AG04450 (cell line): ENCODE data around the gene LAMA5. TPM values are rescaled to one million over a fixed set of nuclear protein-coding genes. Genes with fewer than 3 reads are reported as not detected.

ENCODE experiments used
- CTCF ChIA-PET: fragments of 300-600, 350-600 bp; formaldehyde crosslinking; extraction: SDS; loops from one replicate; lab custom pipeline; 2022; ENCODE audit warnings: antibody characterized with exemption, inconsistent platforms; lab: Charles Lee
- POLR2A ChIA-PET: fragments of 350-600 bp; formaldehyde crosslinking; extraction: SDS; loops from one replicate; lab custom pipeline; 2021; ENCODE audit warnings: antibody characterized with exemption, inconsistent platforms; lab: Yijun Ruan, JAX
- DNase-seq: peaks from one replicate; pipeline ENCODE4 v3.0.0-alpha.2; 2011; ENCODE audit warnings: low read depth, low spot score
- H3K27ac ChIP-seq: one replicate; pipeline ENCODE4 v1.5.1; 2012; ENCODE audit warnings: low read depth, low read length, control low read depth
- H3K27me3 ChIP-seq: one replicate; pipeline ENCODE4 v1.6.0; 2012; ENCODE audit warnings: low read length; ENCODE audit not compliant: control insufficient read depth, insufficient read depth
- H3K4me3 ChIP-seq: 2 replicates; pipeline ENCODE4 v1.5.1; 2011; ENCODE audit warnings: mild to moderate bottlenecking, low read depth, low read length, control low read depth
- H3K9me3 ChIP-seq: 2 replicates; pipeline ENCODE4 v1.5.1; 2012; ENCODE audit warnings: low read length; ENCODE audit not compliant: control insufficient read depth, insufficient read depth
- polyA plus RNA-seq: library from polyadenylated mRNA; depleted of rRNA; stranded (reverse); fragments of >200 nt; gene quantifications from 2 replicates; pipeline ENCODE4 v1.2.3, GENCODE V29; 2011
- TF ChIP-seq, protein P1 (sequence below): IDR thresholded peaks from 2 replicates; pipeline ENCODE4 v1.5.1; 2011; ENCODE audit warnings: low read depth, low read length, control low read depth, inconsistent platforms

The LAMA5 gene
- polyA plus RNA-seq, 1 experiment: 1.9 TPM

DNA sequence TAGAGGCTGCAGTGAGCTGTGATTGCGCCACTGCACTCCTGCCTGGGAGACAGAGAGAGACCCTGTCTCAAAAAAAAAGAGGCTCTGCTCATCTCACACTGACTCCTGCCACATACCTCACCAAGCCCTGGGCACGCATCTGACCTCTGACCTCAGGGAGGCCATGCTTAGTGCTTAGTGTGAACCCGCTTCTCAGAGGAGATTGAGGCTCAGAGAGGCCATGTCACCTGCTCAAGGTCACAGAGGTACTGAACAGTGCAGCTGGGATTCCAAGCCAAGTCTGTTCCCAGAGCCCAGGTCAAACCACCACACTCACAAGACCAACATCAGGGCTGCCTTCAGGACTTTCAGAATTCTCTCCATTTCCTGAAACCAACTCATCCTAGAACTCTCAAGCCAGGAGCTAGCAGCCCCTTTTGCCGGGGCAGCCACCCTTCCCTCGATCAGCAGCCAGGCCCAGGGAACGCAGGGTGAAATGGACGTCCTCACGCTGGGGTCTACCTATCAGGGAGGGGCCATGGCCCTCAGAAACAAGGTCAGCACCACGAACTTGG is 37.1 kb upstream of the LAMA5 start:
- Histone ChIP-seq H3K27me3 (peaks cover 6% of the 10 kb centered on the region), H3K27ac (no peak overlapping the region), H3K9me3 (no peaks in the 10 kb centered on the region; the same call in 1 of the 2 replicates), H3K4me3 (no peak overlapping the region)
- CTCF ChIA-PET: no interaction called here
- POLR2A ChIA-PET: no interaction called here
- DNase-seq: no peak
- TF ChIP-seq, protein P1, sequence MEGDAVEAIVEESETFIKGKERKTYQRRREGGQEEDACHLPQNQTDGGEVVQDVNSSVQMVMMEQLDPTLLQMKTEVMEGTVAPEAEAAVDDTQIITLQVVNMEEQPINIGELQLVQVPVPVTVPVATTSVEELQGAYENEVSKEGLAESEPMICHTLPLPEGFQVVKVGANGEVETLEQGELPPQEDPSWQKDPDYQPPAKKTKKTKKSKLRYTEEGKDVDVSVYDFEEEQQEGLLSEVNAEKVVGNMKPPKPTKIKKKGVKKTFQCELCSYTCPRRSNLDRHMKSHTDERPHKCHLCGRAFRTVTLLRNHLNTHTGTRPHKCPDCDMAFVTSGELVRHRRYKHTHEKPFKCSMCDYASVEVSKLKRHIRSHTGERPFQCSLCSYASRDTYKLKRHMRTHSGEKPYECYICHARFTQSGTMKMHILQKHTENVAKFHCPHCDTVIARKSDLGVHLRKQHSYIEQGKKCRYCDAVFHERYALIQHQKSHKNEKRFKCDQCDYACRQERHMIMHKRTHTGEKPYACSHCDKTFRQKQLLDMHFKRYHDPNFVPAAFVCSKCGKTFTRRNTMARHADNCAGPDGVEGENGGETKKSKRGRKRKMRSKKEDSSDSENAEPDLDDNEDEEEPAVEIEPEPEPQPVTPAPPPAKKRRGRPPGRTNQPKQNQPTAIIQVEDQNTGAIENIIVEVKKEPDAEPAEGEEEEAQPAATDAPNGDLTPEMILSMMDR: no peak

DNA sequence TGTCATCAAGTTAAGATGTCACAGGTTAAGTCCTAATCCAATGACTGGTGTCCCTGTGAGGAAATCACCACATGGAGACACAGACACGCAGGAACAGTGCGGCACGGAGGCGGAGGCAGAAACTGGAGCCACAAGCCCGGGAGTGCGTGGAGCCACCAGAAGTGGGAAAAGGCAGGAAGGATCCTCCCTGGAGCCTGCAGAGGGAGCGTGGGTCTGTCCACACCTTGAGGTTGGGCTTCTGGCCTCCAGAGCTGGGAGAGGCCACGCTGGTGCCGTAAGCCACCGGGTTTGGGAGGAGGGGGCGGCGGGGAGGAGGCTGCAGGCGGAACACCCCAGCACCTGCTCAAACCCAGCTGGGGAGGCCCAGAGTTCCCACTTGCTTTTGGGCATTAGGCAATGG is 36.2 kb upstream of the LAMA5 start:
- TF ChIP-seq, protein P1: no peak
- Histone ChIP-seq H3K27ac (no peak overlapping the region), H3K9me3 (peaks cover 4% of the 10 kb centered on the region; the same call in 1 of the 2 replicates), H3K27me3 (no peaks in the 10 kb centered on the region), H3K4me3 (no peak overlapping the region)
- ChIA-PET CTCF (no interaction called here), POLR2A (no interaction called here)
- DNase-seq: no peak

DNA sequence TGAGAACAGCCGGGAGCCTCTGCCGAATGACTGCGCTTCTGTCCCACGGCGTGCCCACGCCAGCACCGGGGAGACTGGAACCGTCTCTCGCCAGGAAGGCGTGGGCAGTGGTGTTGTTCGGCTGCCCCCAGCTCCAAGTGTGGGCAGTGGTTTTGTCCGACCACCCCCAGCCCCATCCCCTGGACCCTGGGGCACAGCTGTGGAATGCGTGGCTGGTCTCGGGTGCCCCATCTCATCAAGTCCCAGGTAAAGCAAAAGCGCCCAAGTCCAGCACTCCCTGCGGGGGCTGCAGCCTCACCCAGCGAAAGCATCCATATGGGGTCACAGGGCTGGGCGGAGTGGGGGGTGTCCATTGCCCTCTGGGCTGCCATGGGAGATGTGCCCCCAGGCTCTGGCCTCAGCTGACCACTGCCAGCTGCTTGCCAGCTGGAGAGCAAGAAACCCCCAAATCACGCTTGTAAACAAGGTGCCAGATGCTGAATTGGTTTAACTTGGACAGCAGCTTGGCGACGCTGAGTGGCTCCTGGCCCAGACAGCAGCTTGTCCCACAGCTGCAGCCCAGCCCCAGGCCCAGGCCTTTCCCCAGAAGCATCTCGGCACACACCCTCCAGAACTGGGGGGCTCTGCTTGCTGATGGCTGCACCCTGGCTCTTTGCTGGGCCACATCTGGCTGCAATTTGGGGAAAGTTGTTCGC is 35.5 kb upstream of the LAMA5 start:
- DNase-seq: no peak
- ChIA-PET POLR2A (no interaction called here), CTCF (no interaction called here)
- Histone ChIP-seq H3K27ac (no peak overlapping the region), H3K4me3 (no peak overlapping the region), H3K9me3 (peaks cover 7% of the 10 kb centered on the region; the same call in 1 of the 2 replicates), H3K27me3 (no peaks in the 10 kb centered on the region)
- TF ChIP-seq, protein P1: no peak

DNA sequence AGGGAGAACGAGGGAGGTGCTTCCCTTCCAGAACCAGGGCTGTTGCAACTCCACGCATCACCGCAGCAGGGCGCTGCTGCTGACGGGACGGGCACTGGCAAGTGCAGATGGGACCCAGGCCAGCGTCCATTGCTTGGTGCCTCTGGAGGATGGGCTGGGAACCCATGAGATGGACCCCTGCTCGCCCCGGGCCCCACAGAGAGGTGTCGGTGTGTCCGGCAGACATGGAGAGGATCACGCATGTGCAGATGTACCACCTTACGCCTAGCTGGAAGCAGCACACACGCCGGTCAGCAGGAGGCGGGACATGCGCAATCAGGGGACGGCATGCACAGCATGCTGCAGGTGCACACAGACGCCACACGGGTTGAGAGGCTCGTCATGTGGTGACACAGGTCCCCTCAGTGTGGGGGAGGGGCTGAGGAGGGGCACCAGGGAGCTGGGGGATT is 34.2 kb upstream of the LAMA5 start:
- DNase-seq: no peak
- ChIA-PET POLR2A (interaction anchor here (0.6 kb wide), 1 partner anchor 15 kb away, joined by 4 read pairs; the partner anchor contains the start of gene RPS21), CTCF (no interaction called here)
- no peaks in the 10 kb centered on the region for H3K27me3 ChIP-seq
- no peak overlapping the region for H3K4me3 ChIP-seq
- peaks cover 7% of the 10 kb centered on the region; the same call in 1 of the 2 replicates for H3K9me3 ChIP-seq
- TF ChIP-seq, protein P1: no peak
- no peak overlapping the region for H3K27ac ChIP-seq

- CTCF ChIA-PET: interaction anchor here (1.3 kb wide), 1 partner anchor 18 kb away, joined by 5 read pairs; no protein-coding TSS in a partner anchor
- POLR2A ChIA-PET: no interaction called here
- TF ChIP-seq, protein P1: no peak
Observed at GRCh38 chr20:62400541-62400940, 33.4 kb upstream of the LAMA5 start.

More at GRCh38 chr20:62400541-62400940, 33.4 kb upstream of the LAMA5 start:
- Histone ChIP-seq H3K4me3 (no peak overlapping the region), H3K27ac (no peak overlapping the region), H3K9me3 (peaks cover 7% of the 10 kb centered on the region; the same call in 1 of the 2 replicates), H3K27me3 (no peaks in the 10 kb centered on the region)
- DNase-seq: no peak
